ENCODE results near the gene OSBP2. TPM values are rescaled to one million over a fixed set of nuclear protein-coding genes. Genes with fewer than 3 reads are reported as not detected.

Gene OSBP2
- total and polyA plus RNA-seq, 4 donors: 1.1 to 12.3 (median 2.6) TPM

DNA sequence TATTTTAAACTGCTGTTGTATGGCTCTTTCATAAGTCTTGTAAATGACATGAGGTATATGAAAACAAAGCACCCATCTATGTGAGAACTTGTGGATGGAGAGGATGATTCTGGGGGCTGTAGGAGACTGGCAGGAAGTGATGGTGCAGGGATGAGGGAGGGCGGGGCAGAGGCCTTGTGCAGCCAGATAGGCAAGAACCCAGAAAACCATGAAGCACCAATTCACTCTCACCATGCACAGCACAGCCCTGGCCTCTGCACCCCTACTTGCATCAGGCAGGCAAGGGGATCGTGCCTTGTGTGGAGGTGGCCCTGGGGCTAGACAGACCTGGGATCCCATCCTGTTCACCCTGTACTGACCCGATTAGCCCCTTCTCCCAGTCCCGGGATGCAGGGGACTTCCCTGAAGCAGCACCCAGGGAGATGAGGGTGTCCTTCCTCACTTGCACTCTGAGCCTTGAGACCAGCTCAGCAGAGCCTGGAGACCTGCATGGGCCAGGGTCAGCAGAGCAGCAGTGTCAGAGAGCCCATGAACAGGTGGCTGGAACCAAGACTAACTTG lies 188.4 kb downstream of the OSBP2 start:
- TF ChIP-seq, protein P1, sequence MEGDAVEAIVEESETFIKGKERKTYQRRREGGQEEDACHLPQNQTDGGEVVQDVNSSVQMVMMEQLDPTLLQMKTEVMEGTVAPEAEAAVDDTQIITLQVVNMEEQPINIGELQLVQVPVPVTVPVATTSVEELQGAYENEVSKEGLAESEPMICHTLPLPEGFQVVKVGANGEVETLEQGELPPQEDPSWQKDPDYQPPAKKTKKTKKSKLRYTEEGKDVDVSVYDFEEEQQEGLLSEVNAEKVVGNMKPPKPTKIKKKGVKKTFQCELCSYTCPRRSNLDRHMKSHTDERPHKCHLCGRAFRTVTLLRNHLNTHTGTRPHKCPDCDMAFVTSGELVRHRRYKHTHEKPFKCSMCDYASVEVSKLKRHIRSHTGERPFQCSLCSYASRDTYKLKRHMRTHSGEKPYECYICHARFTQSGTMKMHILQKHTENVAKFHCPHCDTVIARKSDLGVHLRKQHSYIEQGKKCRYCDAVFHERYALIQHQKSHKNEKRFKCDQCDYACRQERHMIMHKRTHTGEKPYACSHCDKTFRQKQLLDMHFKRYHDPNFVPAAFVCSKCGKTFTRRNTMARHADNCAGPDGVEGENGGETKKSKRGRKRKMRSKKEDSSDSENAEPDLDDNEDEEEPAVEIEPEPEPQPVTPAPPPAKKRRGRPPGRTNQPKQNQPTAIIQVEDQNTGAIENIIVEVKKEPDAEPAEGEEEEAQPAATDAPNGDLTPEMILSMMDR (IDR thresholded peaks at IDR 0.05; ENCODE audit: control extremely low read depth, extremely low read depth): no peak
- no peak for DNase-seq
- ATAC-seq (ENCODE audit: insufficient read depth, low FRiP score): no peak

DNA sequence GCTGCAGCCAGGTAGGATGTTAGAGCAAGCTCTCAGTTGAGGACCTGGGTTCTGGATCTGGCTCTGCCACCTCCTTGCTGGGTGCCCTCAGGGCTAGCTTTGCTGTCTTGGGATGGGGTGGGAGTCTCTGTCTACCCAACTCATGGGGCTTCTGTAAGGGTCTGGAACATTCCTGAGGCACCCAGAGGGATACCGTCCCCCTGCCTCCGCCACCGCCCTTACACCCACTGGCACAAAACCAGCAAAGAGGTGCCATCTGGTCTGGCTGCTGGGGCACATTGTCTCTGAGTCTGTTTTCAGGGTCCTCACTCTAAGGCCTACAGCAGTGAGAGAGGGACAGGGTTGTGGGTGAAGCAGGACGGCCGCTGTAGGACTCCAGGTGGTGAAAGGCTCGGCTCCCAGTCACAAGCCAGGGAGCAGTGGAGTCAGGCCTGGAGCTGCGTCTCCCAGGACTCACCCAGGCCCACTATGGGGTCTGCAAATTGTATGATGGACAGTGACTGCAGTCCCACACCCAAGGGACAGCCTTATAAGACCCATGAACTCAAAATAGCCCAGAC lies 189.0 kb downstream of the OSBP2 start:
- no peak overlapping the region for H3K9ac ChIP-seq (ENCODE audit: insufficient read depth in 1 of 2, low read length in 2 of 2)
- H3K9me3 ChIP-seq (ENCODE audit: control insufficient read depth in 4 of 4, insufficient read depth in 3 of 4, low read length in 3 of 4): no peaks in the 10 kb centered on the region
- H3K36me3 ChIP-seq (ENCODE audit: control insufficient read depth in 4 of 4, insufficient read depth in 4 of 4, low read length in 4 of 4): peaks cover 0 to under 1% (median 0%) of the 10 kb centered on the region in 4 donors
- WGBS, 2 donors: 95 to 98% methylated on average over 7 of the region's 7 CpGs
- TF ChIP-seq, protein P1 (IDR thresholded peaks at IDR 0.05; ENCODE audit: control extremely low read depth, extremely low read depth): no peak
- H3K27ac ChIP-seq (ENCODE audit: low read depth in 1 of 2, low read length in 1 of 2): no peak overlapping the region
- H3K27me3 ChIP-seq (ENCODE audit: control insufficient read depth in 3 of 3, insufficient read depth in 3 of 3, low read length in 2 of 3): no peaks in the 10 kb centered on the region
- ATAC-seq (ENCODE audit: insufficient read depth, low FRiP score) (no peak), DNase-seq (no peak)
- no peak overlapping the region for H3K4me3 ChIP-seq
- peaks cover 0 to 40% (median 16%) of the 10 kb centered on the region in 5 donors for H3K4me1 ChIP-seq (ENCODE audit: control insufficient read depth in 5 of 5, insufficient read depth in 5 of 5, low read length in 5 of 5)

More for the DNA sequence above, 188.4 kb downstream of the OSBP2 start:
- Histone ChIP-seq H3K4me1 (ENCODE audit: control insufficient read depth in 5 of 5, insufficient read depth in 5 of 5, low read length in 5 of 5) (peaks cover 0 to 46% (median 17%) of the 10 kb centered on the region in 5 donors), H3K4me3 (no peak overlapping the region), H3K9ac (ENCODE audit: insufficient read depth in 1 of 2, low read length in 2 of 2) (no peak overlapping the region), H3K27me3 (ENCODE audit: control insufficient read depth in 3 of 3, insufficient read depth in 3 of 3, low read length in 2 of 3) (no peaks in the 10 kb centered on the region), H3K27ac (ENCODE audit: low read depth in 1 of 2, low read length in 1 of 2) (no peak overlapping the region), H3K9me3 (ENCODE audit: control insufficient read depth in 4 of 4, insufficient read depth in 3 of 4, low read length in 3 of 4) (no peaks in the 10 kb centered on the region), H3K36me3 (ENCODE audit: control insufficient read depth in 4 of 4, insufficient read depth in 4 of 4, low read length in 4 of 4) (no peaks in the 10 kb centered on the region)
- WGBS, 2 donors: 95% methylated on average over 4 of the region's 4 CpGs

DNA sequence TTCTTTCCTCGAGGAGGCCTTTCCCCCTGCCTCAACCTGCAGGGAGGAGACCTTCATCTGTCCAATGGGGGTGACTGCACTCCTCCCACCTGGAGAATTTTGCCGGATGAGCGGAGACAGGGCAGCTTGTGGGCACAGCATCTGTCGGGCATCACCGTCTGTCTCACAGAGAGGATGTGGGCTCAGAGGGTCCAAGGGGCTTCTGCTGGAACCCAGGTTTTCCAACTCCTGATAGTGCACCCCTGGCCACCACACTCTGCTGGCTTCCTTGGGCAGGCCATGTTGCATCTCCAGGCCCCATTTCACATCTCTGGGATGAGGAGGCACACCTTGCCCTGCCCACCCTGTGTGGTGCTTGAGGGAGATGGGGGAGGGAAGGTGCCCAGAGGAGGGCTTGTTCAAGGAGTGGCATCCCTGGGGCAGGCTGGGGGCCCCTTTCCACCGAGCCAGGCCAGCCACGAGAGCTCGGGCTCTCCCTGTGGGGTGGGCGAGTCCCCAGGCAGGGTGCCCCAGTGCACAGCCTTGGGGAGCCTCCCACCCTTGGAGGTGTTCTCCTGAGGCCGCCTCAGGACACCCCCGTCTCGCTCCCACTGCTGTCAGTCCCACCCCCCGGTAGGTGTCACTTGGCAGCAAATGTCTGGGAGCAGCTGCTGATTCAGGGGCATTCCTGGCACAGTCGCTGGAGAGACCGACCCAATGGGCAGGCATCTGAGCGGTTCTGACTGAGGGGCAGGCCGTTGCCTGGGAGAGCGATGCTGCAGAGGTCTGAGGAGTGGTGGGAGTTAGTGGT lies 189.7 kb downstream of the OSBP2 start:
- WGBS, 2 donors: 90 to 94% methylated on average over 16 to 18 of the region's 18 CpGs
- no peak for DNase-seq

More for the DNA sequence above, 189.7 kb downstream of the OSBP2 start:
- TF ChIP-seq, protein P1 (IDR thresholded peaks at IDR 0.05; ENCODE audit: control extremely low read depth, extremely low read depth): no peak
- H3K4me1 ChIP-seq (ENCODE audit: control insufficient read depth in 5 of 5, insufficient read depth in 5 of 5, low read length in 5 of 5): peaks cover 0 to 32% (median 16%) of the 10 kb centered on the region in 5 donors
- H3K9me3 ChIP-seq (ENCODE audit: control insufficient read depth in 4 of 4, insufficient read depth in 3 of 4, low read length in 3 of 4): no peaks in the 10 kb centered on the region
- H3K36me3 ChIP-seq (ENCODE audit: control insufficient read depth in 4 of 4, insufficient read depth in 4 of 4, low read length in 4 of 4): peaks cover 0 to 3% (median 1%) of the 10 kb centered on the region in 4 donors
- no peak overlapping the region for H3K4me3 ChIP-seq
- H3K27me3 ChIP-seq (ENCODE audit: control insufficient read depth in 3 of 3, insufficient read depth in 3 of 3, low read length in 2 of 3): no peaks in the 10 kb centered on the region
- ATAC-seq (ENCODE audit: insufficient read depth, low FRiP score): no peak
- no peak overlapping the region for H3K9ac ChIP-seq (ENCODE audit: insufficient read depth in 1 of 2, low read length in 2 of 2)
- no peak overlapping the region for H3K27ac ChIP-seq (ENCODE audit: low read depth in 1 of 2, low read length in 1 of 2)

Measured in lung (tissue), 12 donors.